HG03039 (cell line): Measurements from ENCODE around the gene EAPP.
"Not testable (repeated sequence)": the region's sequence is repeated elsewhere in the genome, so short reads cannot be mapped to it uniquely, and the experiment has no call there.

Source experiments
- ATAC-seq: cut with Tn5 transposase; IDR thresholded peaks from one replicate; pipeline ENCODE4 v1.9.1; 2021; ENCODE audit warnings: mild to moderate bottlenecking, moderate library complexity; ENCODE audit not compliant: unreplicated experiment

EAPP gene

DNA sequence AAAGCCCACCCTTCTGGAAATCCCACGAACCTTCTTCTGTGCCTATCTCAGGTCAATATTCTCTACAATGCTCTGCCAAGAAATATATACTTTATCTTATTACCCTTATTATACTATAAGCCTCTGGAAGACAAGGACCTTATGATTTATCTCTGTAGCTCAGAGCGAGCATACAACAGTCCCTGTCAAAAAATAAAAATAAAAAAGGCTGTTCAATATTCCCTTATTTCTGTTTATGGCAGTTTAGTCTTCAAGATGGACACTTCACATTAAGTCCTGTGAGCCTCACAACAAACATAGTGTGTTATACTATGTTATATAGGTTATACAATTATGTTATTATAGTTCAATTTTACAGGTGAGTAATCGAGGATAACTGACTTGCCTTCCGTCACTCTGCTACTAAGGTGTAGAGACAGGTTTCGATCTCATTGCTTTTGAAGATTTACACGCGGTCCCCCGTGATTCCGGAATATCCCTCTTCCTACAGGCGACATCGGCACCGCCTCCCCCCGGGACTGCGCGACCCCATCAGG, 562 bp downstream of the EAPP start:
- no peak for ATAC-seq

DNA sequence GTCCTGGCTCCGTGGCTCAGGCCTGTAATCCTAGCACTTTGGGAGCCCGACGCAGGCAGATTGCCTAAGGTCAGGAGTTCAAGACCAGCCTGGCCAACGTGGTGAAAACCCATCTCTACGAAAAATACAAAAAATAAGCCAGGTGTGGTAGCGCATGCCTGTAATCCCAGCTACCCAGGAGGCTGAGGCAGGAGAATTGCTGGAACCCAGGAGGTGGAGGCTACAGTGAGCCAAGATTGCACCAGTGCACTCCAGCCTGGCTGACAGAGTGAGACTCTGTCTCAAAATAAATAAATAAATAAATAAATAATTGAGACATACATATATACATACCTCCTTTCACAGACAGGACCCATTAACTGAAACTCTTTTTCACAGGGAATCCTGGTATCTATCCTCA, 1.4 kb downstream of the EAPP start:
- not testable (repeated sequence) for ATAC-seq

DNA sequence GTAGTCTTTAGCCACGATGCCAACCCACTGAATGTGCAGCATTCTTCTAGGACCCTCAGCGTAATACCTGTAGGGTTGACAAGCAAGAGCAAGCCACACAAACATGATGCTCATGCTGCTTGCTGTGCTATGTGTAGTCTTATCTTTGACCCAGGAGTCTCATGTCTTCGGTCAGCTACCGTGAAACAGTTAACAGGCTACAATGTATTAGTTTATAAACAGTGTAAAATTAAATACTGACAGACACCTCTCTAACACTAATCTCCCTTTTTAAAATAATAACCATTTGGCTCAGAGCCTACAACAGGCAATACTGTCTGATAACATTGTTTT, 1.9 kb downstream of the EAPP start:
- ATAC-seq: no peak

DNA sequence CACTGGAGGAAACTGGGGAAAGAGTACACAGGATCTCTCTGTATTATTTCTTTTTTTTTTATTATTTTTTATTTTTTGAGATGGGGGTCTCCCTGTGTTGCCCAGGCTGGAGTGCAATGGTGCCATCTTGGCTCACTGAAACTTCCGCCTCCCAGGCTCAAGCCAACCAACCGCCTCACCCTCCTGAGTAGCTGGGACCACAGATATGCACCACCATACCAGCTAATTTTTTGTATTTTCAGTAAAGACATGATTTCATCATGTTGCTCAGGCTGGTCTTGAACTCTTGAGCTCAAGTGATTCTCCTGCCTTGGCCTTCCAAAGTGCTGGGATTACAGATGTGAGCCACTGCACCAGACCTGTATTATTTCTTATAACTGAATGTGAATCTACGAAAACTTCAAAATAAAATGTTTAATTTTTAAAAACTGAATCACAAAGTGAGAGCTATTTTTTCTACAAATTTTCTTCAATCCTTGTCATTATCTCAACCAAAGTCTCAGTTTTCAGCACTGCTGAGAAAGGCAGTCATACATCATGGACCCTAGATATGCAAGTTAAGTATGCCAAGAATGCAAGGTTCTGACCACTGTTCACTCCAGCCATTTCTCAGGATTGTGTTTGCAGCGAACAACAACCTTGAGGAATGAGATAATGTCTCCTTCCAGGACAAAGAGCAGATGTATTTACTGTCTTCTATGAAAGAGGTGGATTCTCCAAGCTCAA, 2.4 kb downstream of the EAPP start:
- ATAC-seq: no peak

DNA sequence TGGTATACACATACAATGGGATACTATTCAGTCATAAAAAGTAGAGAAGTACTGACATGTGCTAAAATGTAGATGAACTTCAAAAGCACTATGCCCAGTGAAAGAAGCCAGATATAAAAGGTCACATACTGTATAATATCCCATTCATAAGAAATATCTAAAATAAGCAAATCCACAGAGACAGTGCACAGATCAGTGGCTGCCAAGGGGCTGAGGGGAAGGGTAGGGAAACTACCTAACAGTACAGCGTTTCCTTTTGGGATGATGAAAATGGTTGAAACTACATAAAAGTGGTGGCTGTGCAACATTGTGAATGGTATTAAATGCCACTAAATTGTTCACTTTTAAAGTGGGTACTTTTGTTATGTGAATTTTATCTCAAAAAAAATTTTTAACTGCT, 11.9 kb downstream of the EAPP start:
- no peak for ATAC-seq

DNA sequence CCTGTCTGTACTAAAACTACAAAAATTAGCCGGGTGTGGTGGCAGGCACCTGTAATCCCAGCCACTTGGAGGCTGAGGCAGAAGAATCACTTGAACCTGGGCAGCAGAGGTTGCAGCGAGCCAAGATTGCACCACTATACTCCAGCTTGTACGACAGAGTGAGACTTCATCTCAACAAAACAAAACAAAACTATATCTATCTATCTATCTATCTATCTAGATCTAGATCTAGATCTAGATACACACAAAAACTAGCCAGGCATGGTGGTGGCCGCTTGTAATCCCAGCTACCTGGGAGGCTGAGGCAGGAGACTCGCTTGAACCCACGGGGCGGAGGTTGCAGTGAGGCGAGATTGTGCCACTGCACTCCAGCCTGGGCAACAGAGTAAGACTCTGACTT, 15.3 kb downstream of the EAPP start:
- not testable (repeated sequence) for ATAC-seq

DNA sequence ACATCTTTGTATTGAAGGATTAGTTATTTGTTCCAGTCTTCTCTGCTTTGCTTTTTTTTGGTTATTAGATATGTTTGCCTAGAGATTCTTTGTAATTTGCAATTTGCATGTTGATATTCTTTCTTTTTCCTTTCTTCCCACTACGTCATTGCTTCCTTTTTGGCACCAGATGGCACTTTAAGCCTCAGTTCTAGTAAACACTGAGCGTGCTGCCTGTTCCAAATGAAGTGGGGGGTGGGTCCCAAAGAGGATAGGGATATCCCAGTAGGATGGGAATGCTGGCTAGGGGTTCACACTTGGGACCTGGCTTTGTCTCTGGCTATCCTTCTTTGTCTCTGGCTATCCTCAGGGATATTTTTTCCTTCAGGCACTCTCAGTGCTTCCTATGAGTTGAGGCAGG, 17.0 kb downstream of the EAPP start:
- ATAC-seq: no peak

DNA sequence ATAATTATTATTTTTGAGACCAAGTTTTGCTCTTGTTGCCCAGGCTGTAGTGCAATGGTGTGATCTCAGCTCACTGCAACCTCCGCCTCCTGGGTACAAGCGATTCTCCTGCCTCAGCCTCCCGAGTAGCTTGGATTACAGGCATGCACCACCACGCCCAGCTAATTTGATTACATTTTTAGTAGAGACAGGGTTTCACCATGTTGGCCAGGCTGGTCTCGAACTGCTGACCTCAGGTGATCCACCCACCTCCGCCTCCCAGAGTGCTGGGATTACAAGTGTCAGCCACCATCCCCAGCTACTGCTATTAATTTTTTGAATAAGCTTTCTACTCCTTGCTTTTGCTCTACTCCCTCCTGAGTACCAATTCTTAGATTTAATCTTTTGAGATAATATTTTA, 18.4 kb downstream of the EAPP start:
- not testable (repeated sequence) for ATAC-seq

DNA sequence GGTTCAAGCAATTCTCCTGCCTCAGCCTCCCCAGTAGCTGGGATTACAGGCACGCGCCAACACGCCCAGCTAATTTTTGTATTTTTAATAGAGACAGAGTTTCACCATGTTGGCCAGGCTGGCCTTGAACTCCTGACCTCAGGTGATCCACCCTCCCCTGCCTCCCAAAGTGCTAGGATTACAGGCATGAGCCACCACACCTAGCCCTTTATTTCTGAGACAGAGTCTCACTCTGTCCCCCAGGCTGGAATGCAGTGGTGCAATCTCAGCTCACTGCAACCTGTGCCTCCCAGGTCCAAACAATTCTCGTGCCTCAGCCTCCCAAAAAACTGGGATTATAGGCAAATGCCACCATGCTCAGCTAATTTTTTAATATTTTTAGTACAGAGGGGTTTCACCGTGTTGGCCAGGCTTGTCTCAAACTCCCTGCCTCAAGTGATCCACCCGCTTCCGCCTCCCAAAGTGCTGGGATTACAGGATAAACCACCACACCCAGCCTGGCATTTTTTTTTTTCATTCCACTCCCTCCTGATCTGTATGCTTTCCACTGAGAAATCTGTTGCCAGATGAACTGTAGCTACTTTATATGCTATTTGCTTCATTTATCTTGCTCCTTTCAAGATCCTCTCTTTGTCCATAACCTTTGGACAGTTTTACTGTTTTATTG, 19.1 kb downstream of the EAPP start:
- ATAC-seq: not testable (repeated sequence)

DNA sequence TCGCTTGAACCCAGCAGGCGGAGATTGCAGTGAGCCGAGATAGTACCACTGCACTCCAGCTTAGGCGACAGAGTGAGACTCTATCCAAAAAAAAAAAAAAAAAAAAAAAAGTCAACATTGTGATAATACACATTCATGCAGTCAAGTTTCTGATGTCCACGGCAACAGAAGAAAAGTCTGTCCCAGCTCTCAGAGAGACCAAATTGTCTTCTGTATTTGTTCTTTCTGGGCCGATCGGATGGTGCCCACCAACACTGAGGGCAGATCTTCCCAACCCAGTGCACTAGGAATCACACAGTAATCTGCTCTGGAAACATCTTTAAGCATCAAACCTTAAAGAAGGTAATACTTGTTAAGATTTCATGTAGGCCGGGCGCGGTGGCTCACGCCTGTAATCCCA, 31.6 kb downstream of the EAPP start:
- ATAC-seq: no peak

DNA sequence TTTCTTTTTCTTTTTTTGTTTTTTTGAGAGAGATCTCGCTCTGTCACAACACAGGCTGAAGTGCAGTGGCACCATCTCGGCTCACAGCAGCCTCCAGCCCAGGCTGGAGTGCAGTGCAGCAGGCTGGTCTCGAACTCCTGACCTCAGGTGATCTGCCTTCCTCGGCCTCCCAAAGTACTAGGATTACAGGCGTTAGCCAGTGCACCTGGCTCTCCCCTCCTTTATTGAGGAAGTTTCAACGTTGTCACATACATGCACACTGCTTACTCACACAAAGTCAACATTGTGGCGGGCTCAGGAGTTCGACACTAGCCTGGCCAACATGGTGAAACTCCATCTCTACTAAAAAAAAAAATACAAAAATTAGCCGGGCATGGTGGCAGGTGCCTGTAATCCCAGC, 32.0 kb downstream of the EAPP start:
- no peak for ATAC-seq

DNA sequence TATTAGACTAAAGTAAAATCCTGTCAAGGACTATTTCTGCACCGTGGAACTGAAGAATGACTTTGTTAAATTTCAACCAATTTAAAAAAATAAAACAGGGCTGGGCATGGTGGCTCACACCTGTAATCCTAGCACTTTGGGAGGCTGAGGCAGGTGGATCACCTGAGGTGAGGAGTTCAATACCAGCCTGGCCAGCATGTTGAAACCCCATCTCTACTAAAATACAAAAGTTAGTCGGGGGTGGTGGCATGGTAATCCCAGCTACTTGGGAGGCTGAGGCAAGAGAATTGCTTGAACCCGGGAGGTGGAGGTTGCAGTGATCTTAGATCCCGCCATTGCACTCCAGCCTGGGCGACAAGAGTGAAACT, 34.4 kb downstream of the EAPP start:
- ATAC-seq: not testable (repeated sequence)

DNA sequence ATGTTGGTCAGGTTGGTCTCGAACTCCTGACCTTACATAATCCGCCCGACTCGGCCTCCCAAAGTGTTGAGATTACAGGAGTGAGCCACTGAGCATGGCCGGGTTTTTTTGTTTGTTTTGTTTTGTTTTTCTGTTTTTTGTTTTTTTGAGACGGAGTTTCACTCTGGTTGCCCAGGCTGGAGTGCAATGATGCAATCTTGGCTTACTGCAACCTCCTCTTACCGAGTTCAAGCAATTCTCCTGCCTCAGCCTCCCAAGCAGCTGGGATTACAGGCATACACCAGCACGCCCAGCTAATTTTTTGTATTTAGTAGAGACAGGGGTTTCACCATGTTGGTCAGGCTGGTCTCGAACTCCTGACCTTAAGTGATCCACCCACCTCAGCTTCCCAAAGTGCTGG, 35.5 kb downstream of the EAPP start:
- ATAC-seq: not testable (repeated sequence)

DNA sequence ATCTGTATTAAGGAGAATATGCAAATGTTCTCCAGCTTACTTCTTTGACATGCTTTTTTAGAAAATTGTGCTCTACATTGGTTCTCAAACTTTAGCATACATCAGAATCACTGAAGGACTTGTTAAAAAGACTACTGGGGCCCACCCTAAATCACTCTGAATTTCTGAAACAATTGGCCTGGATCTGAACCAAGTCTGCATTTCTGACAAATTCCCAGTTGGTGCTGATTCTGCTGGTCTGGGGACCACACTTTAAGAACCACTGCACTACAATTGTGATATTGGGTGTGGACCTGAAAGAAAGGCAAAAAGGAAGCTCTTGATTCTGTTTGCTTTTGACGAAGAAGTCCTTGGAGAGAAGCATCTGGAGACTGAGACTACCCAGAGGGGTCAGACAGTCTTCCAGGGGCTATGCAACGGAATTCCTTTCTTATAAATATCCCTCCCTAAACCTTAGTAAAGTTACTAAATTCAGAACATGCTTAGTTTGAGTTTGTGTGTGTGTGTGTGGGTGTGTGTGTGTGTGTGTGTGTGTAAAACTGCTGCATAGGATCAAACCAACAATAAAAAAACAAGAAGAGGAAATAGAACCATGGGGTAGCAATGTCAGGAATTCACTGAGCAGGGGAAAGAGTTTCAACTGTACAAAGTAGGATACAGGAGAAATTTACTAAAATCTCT, 36.8 kb downstream of the EAPP start:
- no peak for ATAC-seq

DNA sequence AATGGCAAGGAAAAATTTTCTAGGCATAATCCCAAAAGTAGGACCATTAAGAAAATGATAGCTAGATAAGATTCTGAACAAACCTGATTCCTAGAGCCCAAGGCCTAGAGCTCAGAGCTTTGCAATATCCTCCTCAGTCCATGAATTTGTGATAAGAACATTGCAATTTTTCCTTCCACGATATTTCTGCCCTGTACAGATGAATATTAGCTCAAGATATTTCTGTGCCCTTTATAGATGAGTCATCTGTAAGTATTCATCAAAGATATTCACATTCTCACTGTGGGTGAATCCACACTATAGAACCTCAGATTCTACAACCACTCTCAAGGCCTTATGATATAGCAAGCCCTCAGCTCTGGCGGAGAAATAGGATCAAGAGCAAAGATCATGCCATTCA, 37.5 kb downstream of the EAPP start:
- ATAC-seq: no peak

DNA sequence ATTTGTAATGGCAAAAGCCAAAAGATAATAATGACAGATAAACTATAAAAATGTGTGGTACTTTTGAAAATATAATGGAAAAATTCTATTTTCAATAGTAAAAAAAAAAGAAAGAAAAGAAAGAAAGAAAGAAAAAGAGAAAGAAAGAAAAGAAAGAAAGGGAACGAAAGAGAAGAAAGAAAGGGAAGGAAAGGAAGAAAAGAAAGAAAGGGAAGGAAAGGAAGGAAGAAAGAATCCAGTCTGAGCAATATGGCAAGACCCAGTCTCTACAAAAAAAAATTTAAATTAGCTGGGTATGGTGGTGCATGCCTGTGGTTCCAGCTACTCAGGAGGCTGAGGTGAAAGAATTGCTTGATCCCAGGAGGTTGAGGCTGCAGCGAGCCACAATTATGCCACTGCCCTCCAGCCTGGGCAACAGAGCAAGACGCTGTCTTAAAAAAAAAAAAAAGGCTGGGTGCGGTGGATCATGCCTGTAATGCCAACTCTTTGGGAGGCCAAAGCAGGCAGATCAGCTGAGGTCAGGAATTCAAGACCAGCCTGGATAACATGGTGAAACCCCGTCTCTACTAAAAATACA, 38.4 kb downstream of the EAPP start:
- ATAC-seq: no peak

DNA sequence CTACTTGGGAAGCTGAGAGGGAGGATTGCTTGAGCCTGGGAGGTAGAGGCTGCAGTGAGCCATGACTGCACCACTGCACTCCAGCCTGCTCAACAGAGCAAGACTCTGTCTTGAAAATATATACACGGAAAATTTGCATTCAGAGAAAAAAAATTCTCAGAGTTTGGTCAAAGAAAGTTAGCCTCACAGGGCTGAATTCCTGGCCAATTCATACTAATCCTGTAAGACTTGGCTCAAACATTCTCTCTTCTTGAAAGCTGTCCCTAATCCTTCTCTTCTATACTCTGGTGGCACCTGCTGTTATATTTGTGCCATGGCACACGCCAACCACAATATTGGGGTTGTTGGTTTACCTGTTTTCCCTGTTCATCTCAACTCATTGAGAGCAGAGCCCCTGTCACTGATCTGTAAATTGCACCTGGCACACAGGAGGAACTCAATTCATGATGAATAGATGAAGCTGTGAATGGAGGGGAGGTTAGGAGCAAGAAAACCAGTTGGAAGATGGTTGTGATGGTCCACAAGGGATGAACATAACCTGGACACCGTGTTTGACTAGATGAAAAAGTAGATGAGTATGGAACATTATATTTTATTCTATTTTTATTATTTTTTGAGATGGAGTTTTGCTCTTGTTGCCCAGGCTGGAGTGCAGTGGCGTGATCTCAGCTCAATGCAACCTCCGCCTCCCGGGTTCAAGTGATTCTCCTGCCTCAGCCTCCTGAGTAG, 40.7 kb downstream of the EAPP start:
- no peak for ATAC-seq

DNA sequence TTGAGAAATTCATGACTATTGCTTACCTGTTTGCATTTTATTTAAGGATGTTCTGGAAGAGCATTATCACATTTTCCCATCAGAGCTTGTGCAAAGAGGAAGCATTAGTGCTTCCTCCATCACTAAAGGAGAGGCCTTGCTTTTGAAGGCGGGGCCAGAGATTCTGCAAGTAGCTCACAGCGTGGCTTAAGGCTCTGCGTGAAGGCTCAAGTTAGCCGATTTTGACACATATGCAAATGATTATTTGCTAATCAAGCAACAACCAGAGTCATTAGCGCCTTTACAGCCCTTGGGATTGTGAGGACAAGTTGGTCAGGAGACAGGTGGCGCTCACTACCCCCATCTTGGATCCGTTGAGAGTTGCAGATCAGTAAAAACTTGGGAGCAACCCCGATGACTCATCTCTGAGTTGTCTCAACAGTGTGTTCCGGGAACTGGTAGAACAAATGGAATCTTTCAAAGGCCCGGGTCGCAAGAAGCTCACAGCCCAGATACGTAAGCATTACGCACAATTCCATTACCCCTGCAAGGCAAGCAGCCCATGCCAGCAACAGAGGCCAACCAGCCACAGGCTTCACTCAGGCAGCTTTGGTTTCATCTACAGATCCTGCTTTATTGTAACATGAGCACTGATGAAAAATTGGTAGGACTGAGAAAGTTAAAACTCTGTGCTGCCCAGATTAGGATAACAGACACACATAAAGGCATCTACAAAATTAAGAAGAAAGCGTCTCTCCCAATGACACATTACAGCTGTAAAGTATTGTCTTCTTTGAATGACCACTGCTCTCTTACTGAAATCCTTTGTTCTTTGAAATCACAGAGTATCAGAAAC, 42.6 kb downstream of the EAPP start:
- no peak for ATAC-seq

DNA sequence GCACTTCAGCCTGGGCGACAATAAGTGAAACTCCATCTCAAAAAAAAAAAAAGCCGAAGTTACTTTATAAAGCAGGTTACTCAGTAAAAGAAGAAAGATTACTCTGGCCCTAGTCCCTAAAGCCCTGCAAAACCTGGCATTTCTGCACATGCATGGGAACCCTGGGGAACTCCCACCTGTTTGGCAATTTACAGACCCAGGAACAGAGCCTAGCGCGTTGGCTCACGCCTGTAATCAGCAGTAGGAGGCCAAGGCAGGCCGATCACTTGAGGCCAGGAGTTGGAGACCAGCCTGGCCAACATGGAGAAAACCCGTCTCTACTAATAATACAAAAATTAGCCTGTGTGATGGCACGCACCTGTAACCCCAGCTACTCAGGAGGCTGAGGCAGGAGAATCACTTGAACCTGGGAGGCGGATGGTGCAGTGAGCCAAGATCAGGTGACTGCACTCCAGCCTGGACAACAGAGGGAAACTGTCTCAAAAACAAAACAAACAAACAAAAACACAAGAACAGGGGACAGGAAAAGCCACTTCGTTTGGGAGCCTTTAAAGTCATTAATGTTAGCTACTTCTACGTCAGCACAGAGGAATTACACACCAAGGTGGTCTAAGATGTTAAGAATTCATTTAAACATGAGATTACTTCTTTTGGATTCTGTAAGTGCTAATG, 43.4 kb downstream of the EAPP start:
- ATAC-seq: no peak

DNA sequence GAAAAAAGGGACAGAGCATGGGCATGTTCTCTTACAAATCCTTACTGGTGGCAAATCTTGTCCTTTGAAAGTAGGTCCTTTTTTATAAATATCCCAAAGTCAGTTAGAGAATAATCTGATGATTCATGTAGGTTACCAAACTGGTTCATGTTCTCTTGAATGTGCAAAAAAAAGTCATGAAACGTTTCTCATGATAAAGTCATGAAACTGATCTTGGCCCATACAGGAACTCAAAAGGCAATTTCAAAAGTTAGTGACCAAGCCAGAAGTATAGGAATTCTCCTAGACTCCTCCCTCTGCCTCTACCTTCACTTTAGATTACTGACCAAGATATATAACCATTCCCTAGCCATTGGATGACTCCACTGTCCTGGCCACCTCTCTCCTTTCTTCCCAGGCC, 50.2 kb downstream of the EAPP start:
- no peak for ATAC-seq
